Stimulated activated CD8-positive, alpha-beta memory T cell treated with anti-CD3 and anti-CD28 coated beads, Interleukin-15, amount 100 ng/mL, for 4 hours (primary cell): ENCODE measurements around the gene C15orf62.

Experiments used
- DNase-seq, 2 donors: peaks; one replicate each; pipeline ENCODE4 v3.0.0-alpha.2; 2020; ENCODE audit warnings: low read depth in 2 of 2

The C15orf62 gene

GRCh38 chr15:40815042-40815698 is 45.4 kb downstream of the C15orf62 start:
- DNase-seq: no peak

- no peak for DNase-seq
Observed at GRCh38 chr15:40819048-40819447, 49.3 kb downstream of the C15orf62 start.

GRCh38 chr15:40821195-40821594 is 51.4 kb downstream of the C15orf62 start:
- no peak for DNase-seq
